WTC11 (cell line): ENCODE data around the gene ZNF416. TPM values are rescaled to one million over a fixed set of nuclear protein-coding genes. Genes with fewer than 3 reads are reported as not detected.

ENCODE experiments used
- ATF3 ChIP-seq: sonication (generic); formaldehyde crosslinking; conservative IDR thresholded peaks from 2 replicates; pipeline ENCODE4 v1.8.1; 2022; ENCODE audit warnings: mild to moderate bottlenecking, missing genetic modification reagents
- E2F1 ChIP-seq: sonication (generic); formaldehyde crosslinking; IDR thresholded peaks from 2 replicates; pipeline ENCODE4 v1.8.0; 2022; ENCODE audit warnings: mild to moderate bottlenecking, missing genetic modification reagents
- ERG ChIP-seq: fragments of 250-450 bp; sonication (Bioruptor Pico); IDR thresholded peaks from 2 replicates; pipeline ENCODE4 v1.8.0; 2021; ENCODE audit warnings: mild to moderate bottlenecking
- KAT7 ChIP-seq: sonication (generic); formaldehyde crosslinking; IDR thresholded peaks from 2 replicates; pipeline ENCODE4 v1.8.1; 2023; ENCODE audit warnings: missing genetic modification reagents, mild to moderate bottlenecking, borderline replicate concordance
- MYBL2 ChIP-seq: sonication (generic); formaldehyde crosslinking; IDR thresholded peaks from 2 replicates; pipeline ENCODE4 v1.8.1; 2023; ENCODE audit warnings: mild to moderate bottlenecking, moderate library complexity, missing genetic modification reagents
- NFE2L1 ChIP-seq: sonication (generic); formaldehyde crosslinking; IDR thresholded peaks from 2 replicates; pipeline ENCODE4 v1.8.1; 2023; ENCODE audit warnings: missing genetic modification reagents
- NFYB ChIP-seq: sonication (generic); formaldehyde crosslinking; conservative IDR thresholded peaks from 2 replicates; pipeline ENCODE4 v1.8.0; 2022; ENCODE audit warnings: low read depth, missing genetic modification reagents
- NR2C2 ChIP-seq: sonication (generic); formaldehyde crosslinking; IDR thresholded peaks from 2 replicates; pipeline ENCODE4 v1.8.0; 2022; ENCODE audit warnings: mild to moderate bottlenecking, missing genetic modification reagents
- NR3C1 ChIP-seq: sonication (generic); formaldehyde crosslinking; conservative IDR thresholded peaks from 2 replicates; pipeline ENCODE4 v1.8.1; 2023; ENCODE audit warnings: low read depth, mild to moderate bottlenecking, missing genetic modification reagents
- SP1 ChIP-seq: sonication (generic); formaldehyde crosslinking; conservative IDR thresholded peaks from 2 replicates; pipeline ENCODE4 v1.8.1; 2022; ENCODE audit warnings: missing genetic modification reagents
- TCF7 ChIP-seq: sonication (generic); formaldehyde crosslinking; IDR thresholded peaks from 2 replicates; pipeline ENCODE4 v1.8.0; 2022; ENCODE audit warnings: mild to moderate bottlenecking, low read depth, missing genetic modification reagents, moderate library complexity
- TEAD1 ChIP-seq: sonication (generic); formaldehyde crosslinking; IDR thresholded peaks from 2 replicates; pipeline ENCODE4 v1.8.0; 2022; ENCODE audit warnings: mild to moderate bottlenecking, missing genetic modification reagents
- TP53 ChIP-seq: sonication (generic); formaldehyde crosslinking; IDR thresholded peaks from 2 replicates; pipeline ENCODE4 v1.8.1; 2023; ENCODE audit warnings: mild to moderate bottlenecking, missing genetic modification reagents
- ZNF232 ChIP-seq: sonication (generic); formaldehyde crosslinking; IDR thresholded peaks from 2 replicates; pipeline ENCODE4 v1.8.0; 2022; ENCODE audit warnings: mild to moderate bottlenecking, missing genetic modification reagents
- ZNF396 ChIP-seq: fragments of 250-450 bp; sonication (Bioruptor Pico); IDR thresholded peaks from 2 replicates; pipeline ENCODE4 v1.8.0; 2021; ENCODE audit warnings: mild to moderate bottlenecking, moderate library complexity, borderline replicate concordance
- ZNF512 ChIP-seq: sonication (generic); formaldehyde crosslinking; IDR thresholded peaks from 2 replicates; pipeline ENCODE4 v1.8.1; 2022; ENCODE audit warnings: missing genetic modification reagents, borderline replicate concordance
- total RNA-seq: library from RNA; stranded (reverse); gene quantifications from 3 replicates; pipeline ENCODE4 v1.2.3, GENCODE V29; 2021
- TF ChIP-seq, protein P1 (sequence below): sonication (generic); formaldehyde crosslinking; IDR thresholded peaks from 2 replicates; pipeline ENCODE4 v1.8.0; 2022; ENCODE audit warnings: mild to moderate bottlenecking, missing genetic modification reagents
- TF ChIP-seq, protein P2 (sequence below): fragments of 250-450 bp; sonication (Bioruptor Pico); conservative IDR thresholded peaks from 2 replicates; pipeline ENCODE4 v1.9.0; 2021; ENCODE audit warnings: mild to moderate bottlenecking
- TF ChIP-seq, protein P3 (sequence below): sonication (generic); formaldehyde crosslinking; IDR thresholded peaks from 2 replicates; pipeline ENCODE4 v1.8.1; 2022; ENCODE audit warnings: low read depth, mild to moderate bottlenecking, moderate library complexity, missing genetic modification reagents, borderline replicate concordance
- TF ChIP-seq, protein P4 (sequence below): sonication (generic); formaldehyde crosslinking; IDR thresholded peaks from 2 replicates; pipeline ENCODE4 v1.8.0; 2023; ENCODE audit warnings: missing genetic modification reagents, mild to moderate bottlenecking, borderline replicate concordance
- TF ChIP-seq, protein P5 (sequence below): fragments of 250-450 bp; sonication (Bioruptor Pico); IDR thresholded peaks from 2 replicates; pipeline ENCODE4 v1.9.0; 2021; ENCODE audit warnings: mild to moderate bottlenecking

ZNF416 gene
- total RNA-seq, 1 experiment from 2014 or later = 10.0 TPM

DNA sequence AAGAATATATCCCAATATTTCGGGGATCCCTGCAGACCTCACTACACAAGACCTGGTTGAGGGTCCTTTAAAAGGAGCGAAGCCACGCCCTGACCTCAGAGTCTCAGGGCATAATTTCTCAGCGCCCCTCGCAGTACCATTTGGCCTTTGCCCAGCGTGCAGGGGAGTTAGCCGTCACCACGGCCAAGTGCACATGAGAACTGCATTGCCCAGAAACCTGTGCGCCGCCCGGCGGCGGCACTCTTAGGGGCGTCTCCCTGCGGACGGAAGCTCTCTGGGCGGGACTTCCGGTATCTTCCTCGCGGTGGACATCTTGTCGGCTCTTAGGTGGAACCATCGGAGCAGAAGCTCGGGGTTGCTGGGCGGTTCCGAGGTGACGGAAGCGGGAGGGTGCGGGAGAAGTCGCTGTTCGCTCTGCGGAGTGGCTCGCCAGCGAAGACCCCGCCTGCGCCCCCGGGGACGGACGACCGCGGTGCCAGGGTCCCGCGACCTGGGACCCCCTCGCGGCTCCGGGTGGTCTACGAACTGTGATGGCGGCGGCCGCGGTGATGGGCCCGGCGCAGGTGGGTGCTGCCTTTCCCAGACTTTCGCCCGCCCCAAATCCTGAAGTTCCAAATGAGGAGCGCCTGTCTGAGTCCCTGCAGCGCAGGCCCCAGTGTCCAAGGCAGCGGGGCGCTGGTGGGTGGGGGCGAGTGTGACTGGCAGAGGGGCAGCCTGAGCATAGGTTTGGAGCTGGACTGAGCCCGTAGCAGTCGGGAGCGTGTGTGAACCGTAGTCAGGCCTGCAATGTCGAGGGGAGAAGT is 35.4 kb upstream of the ZNF416 start, which contains the start of gene ZNF134 (continued):
- TF ChIP-seq ZNF512 (CRISPR knock-in tag) (no peak), ZNF232 (CRISPR knock-in tag) (no peak), TP53 (CRISPR knock-in tag) (peak; percentile 66; the same call in 1 of the 2 replicates), NFYB (no peak; the same call in 1 of the 2 replicates), TCF7 (CRISPR knock-in tag) (no peak; the same call in 1 of the 2 replicates), MYBL2 (CRISPR knock-in tag) (no peak), E2F1 (CRISPR knock-in tag) (no peak), ERG (no peak), NR2C2 (CRISPR knock-in tag) (no peak), NFE2L1 (CRISPR knock-in tag) (no peak), SP1 (CRISPR knock-in tag) (peak; percentile 82), ATF3 (CRISPR knock-in tag) (no peak), KAT7 (CRISPR knock-in tag) (0 out of 2 replicates have a peak, but pooled peaks have one; percentile 33), ZNF396 (CRISPR knock-in tag) (no peak), NR3C1 (CRISPR knock-in tag) (no peak), TEAD1 (CRISPR knock-in tag) (no peak; the same call in 1 of the 2 replicates)
- TF ChIP-seq, protein P1, sequence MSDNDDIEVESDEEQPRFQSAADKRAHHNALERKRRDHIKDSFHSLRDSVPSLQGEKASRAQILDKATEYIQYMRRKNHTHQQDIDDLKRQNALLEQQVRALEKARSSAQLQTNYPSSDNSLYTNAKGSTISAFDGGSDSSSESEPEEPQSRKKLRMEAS (CRISPR knock-in tag) = peak; percentile 40; the same call in 1 of the 2 replicates
- TF ChIP-seq, protein P2, sequence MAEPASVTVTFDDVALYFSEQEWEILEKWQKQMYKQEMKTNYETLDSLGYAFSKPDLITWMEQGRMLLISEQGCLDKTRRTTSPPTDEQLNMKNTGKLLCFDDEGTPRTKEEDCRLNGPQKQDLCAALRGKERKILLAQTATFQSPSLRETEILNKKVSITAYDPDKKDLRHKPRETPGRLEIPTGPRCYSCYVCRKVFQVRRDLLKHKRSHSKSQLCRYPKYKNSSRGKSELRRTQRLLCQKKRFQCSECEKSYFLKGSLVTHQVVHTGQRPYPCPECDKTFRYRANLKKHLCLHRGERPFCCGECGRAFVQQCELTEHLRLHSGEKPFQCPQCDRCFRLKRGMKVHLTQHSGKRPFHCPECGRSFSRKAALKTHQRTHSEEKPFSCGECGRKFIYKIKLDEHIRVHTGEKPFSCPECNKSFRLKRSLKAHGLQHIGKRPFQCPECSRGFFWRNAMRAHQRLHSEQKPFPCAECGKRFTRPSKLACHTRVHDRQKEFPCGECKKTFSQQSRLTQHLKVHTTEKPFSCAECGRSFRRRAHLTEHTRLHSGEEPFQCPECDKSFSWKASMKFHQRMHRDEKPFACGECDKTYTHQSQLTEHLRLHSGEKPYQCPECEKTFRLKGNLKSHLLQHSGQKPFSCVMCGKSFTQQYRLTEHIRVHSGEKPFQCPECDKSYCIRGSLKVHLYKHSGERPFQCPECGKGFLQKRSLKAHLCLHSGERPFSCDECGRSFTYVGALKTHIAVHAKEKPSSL (CRISPR knock-in tag) = no peak
- TF ChIP-seq, protein P3, sequence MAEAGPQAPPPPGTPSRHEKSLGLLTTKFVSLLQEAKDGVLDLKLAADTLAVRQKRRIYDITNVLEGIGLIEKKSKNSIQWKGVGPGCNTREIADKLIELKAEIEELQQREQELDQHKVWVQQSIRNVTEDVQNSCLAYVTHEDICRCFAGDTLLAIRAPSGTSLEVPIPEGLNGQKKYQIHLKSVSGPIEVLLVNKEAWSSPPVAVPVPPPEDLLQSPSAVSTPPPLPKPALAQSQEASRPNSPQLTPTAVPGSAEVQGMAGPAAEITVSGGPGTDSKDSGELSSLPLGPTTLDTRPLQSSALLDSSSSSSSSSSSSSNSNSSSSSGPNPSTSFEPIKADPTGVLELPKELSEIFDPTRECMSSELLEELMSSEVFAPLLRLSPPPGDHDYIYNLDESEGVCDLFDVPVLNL (CRISPR knock-in tag) = peak; percentile 29; the same call in 1 of the 2 replicates
- TF ChIP-seq, protein P4, sequence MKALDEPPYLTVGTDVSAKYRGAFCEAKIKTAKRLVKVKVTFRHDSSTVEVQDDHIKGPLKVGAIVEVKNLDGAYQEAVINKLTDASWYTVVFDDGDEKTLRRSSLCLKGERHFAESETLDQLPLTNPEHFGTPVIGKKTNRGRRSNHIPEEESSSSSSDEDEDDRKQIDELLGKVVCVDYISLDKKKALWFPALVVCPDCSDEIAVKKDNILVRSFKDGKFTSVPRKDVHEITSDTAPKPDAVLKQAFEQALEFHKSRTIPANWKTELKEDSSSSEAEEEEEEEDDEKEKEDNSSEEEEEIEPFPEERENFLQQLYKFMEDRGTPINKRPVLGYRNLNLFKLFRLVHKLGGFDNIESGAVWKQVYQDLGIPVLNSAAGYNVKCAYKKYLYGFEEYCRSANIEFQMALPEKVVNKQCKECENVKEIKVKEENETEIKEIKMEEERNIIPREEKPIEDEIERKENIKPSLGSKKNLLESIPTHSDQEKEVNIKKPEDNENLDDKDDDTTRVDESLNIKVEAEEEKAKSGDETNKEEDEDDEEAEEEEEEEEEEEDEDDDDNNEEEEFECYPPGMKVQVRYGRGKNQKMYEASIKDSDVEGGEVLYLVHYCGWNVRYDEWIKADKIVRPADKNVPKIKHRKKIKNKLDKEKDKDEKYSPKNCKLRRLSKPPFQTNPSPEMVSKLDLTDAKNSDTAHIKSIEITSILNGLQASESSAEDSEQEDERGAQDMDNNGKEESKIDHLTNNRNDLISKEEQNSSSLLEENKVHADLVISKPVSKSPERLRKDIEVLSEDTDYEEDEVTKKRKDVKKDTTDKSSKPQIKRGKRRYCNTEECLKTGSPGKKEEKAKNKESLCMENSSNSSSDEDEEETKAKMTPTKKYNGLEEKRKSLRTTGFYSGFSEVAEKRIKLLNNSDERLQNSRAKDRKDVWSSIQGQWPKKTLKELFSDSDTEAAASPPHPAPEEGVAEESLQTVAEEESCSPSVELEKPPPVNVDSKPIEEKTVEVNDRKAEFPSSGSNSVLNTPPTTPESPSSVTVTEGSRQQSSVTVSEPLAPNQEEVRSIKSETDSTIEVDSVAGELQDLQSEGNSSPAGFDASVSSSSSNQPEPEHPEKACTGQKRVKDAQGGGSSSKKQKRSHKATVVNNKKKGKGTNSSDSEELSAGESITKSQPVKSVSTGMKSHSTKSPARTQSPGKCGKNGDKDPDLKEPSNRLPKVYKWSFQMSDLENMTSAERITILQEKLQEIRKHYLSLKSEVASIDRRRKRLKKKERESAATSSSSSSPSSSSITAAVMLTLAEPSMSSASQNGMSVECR (CRISPR knock-in tag) = peak; percentile 68; the same call in 1 of the 2 replicates
- TF ChIP-seq, protein P5, sequence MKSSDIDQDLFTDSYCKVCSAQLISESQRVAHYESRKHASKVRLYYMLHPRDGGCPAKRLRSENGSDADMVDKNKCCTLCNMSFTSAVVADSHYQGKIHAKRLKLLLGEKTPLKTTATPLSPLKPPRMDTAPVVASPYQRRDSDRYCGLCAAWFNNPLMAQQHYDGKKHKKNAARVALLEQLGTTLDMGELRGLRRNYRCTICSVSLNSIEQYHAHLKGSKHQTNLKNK (CRISPR knock-in tag) = no peak
